ENCODE data around the gene FGF14. TPM values are rescaled to one million over a fixed set of nuclear protein-coding genes. Genes with fewer than 3 reads are reported as not detected.

The FGF14 gene
- total RNA-seq, 4 donors from 2014 or later, result under 0.01 to 2.4 (median 0.99) TPM

- peaks cover 17 to 20% of the 10 kb centered on the region in 2 donors for H3K9me3 ChIP-seq
- no peak for DNase-seq
- no peaks in the 10 kb centered on the region for H3K36me3 ChIP-seq
- TF ChIP-seq POLR2A (IDR thresholded peaks at IDR 0.05), result no peak
- no peak for TF ChIP-seq EP300 (IDR thresholded peaks at IDR 0.05; ENCODE audit: low read depth)
- TF ChIP-seq POLR2AphosphoS5 (IDR thresholded peaks at IDR 0.05), result peak in 1 of 3 donors; percentile 26
- peaks cover 0 to 14% (median 3%) of the 10 kb centered on the region in 4 donors for H3K4me1 ChIP-seq
- 14 to 40% methylated on average over 1 to 2 of the region's 2 CpGs for WGBS, 2 donors (ENCODE audit: low coverage in 1 of 2)
- no peaks in the 10 kb centered on the region for H3K27me3 ChIP-seq
- peak overlapping the region in 3 of 4 donors; percentile 8 to 55 (median 16) for H3K27ac ChIP-seq
- H3K4me3 ChIP-seq, result no peak overlapping the region
- intact Hi-C loops (cut with DNase I; ENCODE audit: low total_unique reads) (no loop called here), in situ Hi-C loops (cut with MboI; ENCODE audit: low pct_ligation_motif_present in 1 of 4, low pct_unique_long_range_greater_than_20kb in 1 of 4, low sequenced_read_pairs in 3 of 4) (no loop called here)
Observed at GRCh38 chr13:102055090-102055779, 346.6 kb downstream of the FGF14 start.

- Histone ChIP-seq H3K27ac (peak overlapping the region; percentile 38 to 56 (median 51)), H3K4me1 (peaks cover 0 to 16% (median 4%) of the 10 kb centered on the region in 4 donors), H3K27me3 (no peaks in the 10 kb centered on the region), H3K36me3 (no peaks in the 10 kb centered on the region), H3K4me3 (no peak overlapping the region), H3K9me3 (peaks cover 17 to 20% of the 10 kb centered on the region in 2 donors)
- intact Hi-C loops (cut with DNase I; ENCODE audit: low total_unique reads) (no loop called here), in situ Hi-C loops (cut with MboI; ENCODE audit: low pct_ligation_motif_present in 1 of 4, low pct_unique_long_range_greater_than_20kb in 1 of 4, low sequenced_read_pairs in 3 of 4) (no loop called here)
- TF ChIP-seq EP300 (IDR thresholded peaks at IDR 0.05; ENCODE audit: low read depth), result peak; percentile 79
- TF ChIP-seq POLR2AphosphoS5 (IDR thresholded peaks at IDR 0.05), result no peak
- no peak for TF ChIP-seq CTCF (IDR thresholded peaks at IDR 0.05)
- DNase-seq, result no peak
- 22 to 40% methylated on average over 1 of the region's 1 CpG for WGBS, 2 donors (ENCODE audit: low coverage in 1 of 2)
Observed at GRCh38 chr13:102049853-102050252, 352.0 kb downstream of the FGF14 start.

GRCh38 chr13:102045731-102046130 is 356.1 kb downstream of the FGF14 start:
- Histone ChIP-seq H3K4me1 (peaks cover 0 to 19% (median 3%) of the 10 kb centered on the region in 4 donors), H3K36me3 (no peaks in the 10 kb centered on the region), H3K4me3 (no peak overlapping the region), H3K27me3 (no peaks in the 10 kb centered on the region), H3K27ac (no peak overlapping the region), H3K9me3 (no peaks in the 10 kb centered on the region)
- intact Hi-C loops (cut with DNase I; ENCODE audit: low total_unique reads) (no loop called here), in situ Hi-C loops (cut with MboI; ENCODE audit: low pct_ligation_motif_present in 1 of 4, low pct_unique_long_range_greater_than_20kb in 1 of 4, low sequenced_read_pairs in 3 of 4) (no loop called here)
- no peak for TF ChIP-seq POLR2A (IDR thresholded peaks at IDR 0.05)
- TF ChIP-seq CTCF (IDR thresholded peaks at IDR 0.05), result no peak
- TF ChIP-seq EP300 (IDR thresholded peaks at IDR 0.05; ENCODE audit: low read depth), result no peak
- TF ChIP-seq POLR2AphosphoS5 (IDR thresholded peaks at IDR 0.05), result no peak
- WGBS, 2 donors (ENCODE audit: low coverage in 1 of 2), result 29 to 40% methylated on average over 1 of the region's 1 CpG
- DNase-seq, result no peak

GRCh38 chr13:102042746-102043145 is 359.1 kb downstream of the FGF14 start:
- in situ Hi-C loops (cut with MboI; ENCODE audit: low pct_ligation_motif_present in 1 of 4, low pct_unique_long_range_greater_than_20kb in 1 of 4, low sequenced_read_pairs in 3 of 4) (no loop called here), intact Hi-C loops (cut with DNase I; ENCODE audit: low total_unique reads) (loop anchor here (5.0 kb wide), 1 partner anchor 140 kb away; no protein-coding TSS in a partner anchor)
- 61 to 63% methylated on average over 3 to 4 of the region's 4 CpGs for WGBS, 2 donors (ENCODE audit: low coverage in 1 of 2)
- DNase-seq, result no peak
- H3K27me3 ChIP-seq, result no peaks in the 10 kb centered on the region
- peak overlapping the region in 1 of 4 donors; percentile 21 for H3K27ac ChIP-seq
- peaks cover 0 to 8% (median 0%) of the 10 kb centered on the region in 4 donors for H3K4me1 ChIP-seq
- no peak overlapping the region for H3K4me3 ChIP-seq
- no peak for TF ChIP-seq POLR2AphosphoS5 (IDR thresholded peaks at IDR 0.05)
- no peak for TF ChIP-seq EP300 (IDR thresholded peaks at IDR 0.05; ENCODE audit: low read depth)
- TF ChIP-seq CTCF (IDR thresholded peaks at IDR 0.05), result no peak
- TF ChIP-seq POLR2A (IDR thresholded peaks at IDR 0.05), result no peak
- no peaks in the 10 kb centered on the region for H3K36me3 ChIP-seq
- H3K9me3 ChIP-seq, result no peaks in the 10 kb centered on the region
